K562 (cell line): ENCODE results near the gene TMIGD3. TPM values are rescaled to one million over a fixed set of nuclear protein-coding genes. Genes with fewer than 3 reads are reported as not detected.

ENCODE experiments used
- HLTF ChIP-seq: fragments of 450-650 bp; IDR thresholded peaks from 2 replicates; pipeline ENCODE4 v1.6.1; 2016
- POLR2G ChIP-seq: fragments of 200-400 bp; formaldehyde crosslinking; IDR thresholded peaks from 2 replicates; pipeline ENCODE4 v1.6.1; 2017; ENCODE audit warnings: low read depth, mild to moderate bottlenecking, antibody characterized with exemption, low read length, moderate library complexity
- polyA plus RNA-seq, 8 experiments: library from polyadenylated mRNA; depleted of rRNA in 4 of 8; stranded (reverse) in 5 of 8; unstranded in 3 of 8; fragments of >200 nt; fragmentation: Nextera tagmentation in 2 of 8; fragmentation: Illumina TruSeq in 1 of 8; extraction: Ambion mirVana in 2 of 8; extraction: Trizol in 1 of 8; gene quantifications; 2 replicates each; pipeline versions ENCODE4 v1.2.1 to v1.2.3, GENCODE V29; 2011 to 2014; ENCODE audit warnings: inconsistent platforms in 1 of 8, missing spikeins in 1 of 8
- total RNA-seq, 7 experiments: library from RNA; depleted of rRNA in 6 of 7; stranded (reverse); fragments of >200 nt in 6 of 7; fragmentation: Illumina TruSeq in 2 of 7; extraction: Trizol in 2 of 7; gene quantifications; 2 replicates each; pipeline versions ENCODE4 v1.2.1 to v1.2.3, GENCODE V29; 2011 to 2021; ENCODE audit warnings: low replicate concordance in 1 of 7
- TF ChIP-seq, protein P1 (sequence below): fragments of 250-450 bp; sonication (Bioruptor Pico); IDR thresholded peaks from 2 replicates; pipeline ENCODE4 v1.4.0; 2020; ENCODE audit warnings: mild to moderate bottlenecking, moderate library complexity, borderline replicate concordance
- TF ChIP-seq, protein P2 (sequence below), 2 experiments: IDR thresholded peaks in 1 of 2; conservative IDR thresholded peaks in 1 of 2; 2 replicates each; pipeline ENCODE4 v1.6.1; 2016; ENCODE audit warnings: low read depth in 2 of 2, mild to moderate bottlenecking in 1 of 2, missing compliant biosample characterization in 1 of 2, missing genetic modification characterization in 1 of 2, moderate library complexity in 1 of 2
- TF ChIP-seq, protein P3 (sequence below): fragments of 450-650 bp; IDR thresholded peaks from 2 replicates; pipeline ENCODE4 v1.6.1; 2018; ENCODE audit warnings: mild to moderate bottlenecking, low read depth; ENCODE audit not compliant: partially characterized antibody

TMIGD3 gene
- total and polyA plus RNA-seq, 9 of the 15 experiments (the other 6 are each of a cell fraction or from before 2014, with no cell fraction given): 0.11 to 0.13 (median 0.11) TPM; not detected in 6

DNA sequence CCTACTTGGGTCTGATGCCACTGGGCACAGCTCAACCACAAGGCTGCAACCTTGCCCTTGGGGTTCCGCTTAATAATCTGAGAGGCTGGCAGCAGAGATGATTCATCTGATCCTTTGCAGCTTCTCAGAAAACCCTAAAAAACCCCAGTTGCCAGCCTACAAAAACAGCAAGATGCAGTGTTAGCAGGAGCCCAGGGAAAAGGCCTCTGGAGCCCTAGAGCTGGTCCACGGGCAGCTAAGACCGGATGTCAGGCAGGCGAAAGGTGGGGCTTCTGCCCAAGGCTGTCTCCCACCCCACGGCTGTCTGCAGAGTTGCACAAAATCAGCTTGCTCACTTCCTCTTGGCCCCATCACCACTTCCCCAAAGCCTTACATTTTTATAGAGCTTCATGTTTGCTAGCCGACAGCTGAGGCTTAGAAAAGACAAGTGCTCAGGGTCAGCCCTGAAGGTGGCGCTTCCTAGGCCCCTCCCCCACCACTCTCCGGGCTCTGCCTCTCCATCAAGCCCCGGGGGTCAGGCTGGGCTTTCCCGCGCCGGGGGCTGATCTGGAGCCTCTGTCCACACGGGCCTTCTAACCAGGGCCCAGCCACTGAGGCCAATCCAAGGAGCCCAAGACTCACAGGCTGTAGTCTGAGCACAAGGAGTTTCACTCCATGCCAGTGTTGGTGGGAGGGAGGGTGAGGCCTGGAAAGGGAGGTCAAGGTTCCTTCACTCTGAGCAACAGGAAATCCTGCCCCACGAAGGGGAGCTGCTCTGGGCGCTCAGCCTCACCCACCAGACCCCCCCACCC is 4.2 kb upstream of the TMIGD3 start (continued):
- TF ChIP-seq, protein P1, sequence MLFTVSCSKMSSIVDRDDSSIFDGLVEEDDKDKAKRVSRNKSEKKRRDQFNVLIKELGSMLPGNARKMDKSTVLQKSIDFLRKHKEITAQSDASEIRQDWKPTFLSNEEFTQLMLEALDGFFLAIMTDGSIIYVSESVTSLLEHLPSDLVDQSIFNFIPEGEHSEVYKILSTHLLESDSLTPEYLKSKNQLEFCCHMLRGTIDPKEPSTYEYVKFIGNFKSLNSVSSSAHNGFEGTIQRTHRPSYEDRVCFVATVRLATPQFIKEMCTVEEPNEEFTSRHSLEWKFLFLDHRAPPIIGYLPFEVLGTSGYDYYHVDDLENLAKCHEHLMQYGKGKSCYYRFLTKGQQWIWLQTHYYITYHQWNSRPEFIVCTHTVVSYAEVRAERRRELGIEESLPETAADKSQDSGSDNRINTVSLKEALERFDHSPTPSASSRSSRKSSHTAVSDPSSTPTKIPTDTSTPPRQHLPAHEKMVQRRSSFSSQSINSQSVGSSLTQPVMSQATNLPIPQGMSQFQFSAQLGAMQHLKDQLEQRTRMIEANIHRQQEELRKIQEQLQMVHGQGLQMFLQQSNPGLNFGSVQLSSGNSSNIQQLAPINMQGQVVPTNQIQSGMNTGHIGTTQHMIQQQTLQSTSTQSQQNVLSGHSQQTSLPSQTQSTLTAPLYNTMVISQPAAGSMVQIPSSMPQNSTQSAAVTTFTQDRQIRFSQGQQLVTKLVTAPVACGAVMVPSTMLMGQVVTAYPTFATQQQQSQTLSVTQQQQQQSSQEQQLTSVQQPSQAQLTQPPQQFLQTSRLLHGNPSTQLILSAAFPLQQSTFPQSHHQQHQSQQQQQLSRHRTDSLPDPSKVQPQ: no peak
- TF ChIP-seq POLR2G (peak; percentile 85), HLTF (no peak)
- TF ChIP-seq, protein P2, sequence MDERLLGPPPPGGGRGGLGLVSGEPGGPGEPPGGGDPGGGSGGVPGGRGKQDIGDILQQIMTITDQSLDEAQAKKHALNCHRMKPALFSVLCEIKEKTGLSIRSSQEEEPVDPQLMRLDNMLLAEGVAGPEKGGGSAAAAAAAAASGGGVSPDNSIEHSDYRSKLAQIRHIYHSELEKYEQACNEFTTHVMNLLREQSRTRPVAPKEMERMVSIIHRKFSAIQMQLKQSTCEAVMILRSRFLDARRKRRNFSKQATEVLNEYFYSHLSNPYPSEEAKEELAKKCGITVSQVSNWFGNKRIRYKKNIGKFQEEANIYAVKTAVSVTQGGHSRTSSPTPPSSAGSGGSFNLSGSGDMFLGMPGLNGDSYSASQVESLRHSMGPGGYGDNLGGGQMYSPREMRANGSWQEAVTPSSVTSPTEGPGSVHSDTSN (CRISPR knock-in tag; IDR thresholded peaks at IDR 0.05; ENCODE audit: low read depth): no peak
- TF ChIP-seq, protein P2 (tag; conservative IDR thresholded peaks at IDR 0.05; ENCODE audit: low read depth): no peak
- TF ChIP-seq, protein P3, sequence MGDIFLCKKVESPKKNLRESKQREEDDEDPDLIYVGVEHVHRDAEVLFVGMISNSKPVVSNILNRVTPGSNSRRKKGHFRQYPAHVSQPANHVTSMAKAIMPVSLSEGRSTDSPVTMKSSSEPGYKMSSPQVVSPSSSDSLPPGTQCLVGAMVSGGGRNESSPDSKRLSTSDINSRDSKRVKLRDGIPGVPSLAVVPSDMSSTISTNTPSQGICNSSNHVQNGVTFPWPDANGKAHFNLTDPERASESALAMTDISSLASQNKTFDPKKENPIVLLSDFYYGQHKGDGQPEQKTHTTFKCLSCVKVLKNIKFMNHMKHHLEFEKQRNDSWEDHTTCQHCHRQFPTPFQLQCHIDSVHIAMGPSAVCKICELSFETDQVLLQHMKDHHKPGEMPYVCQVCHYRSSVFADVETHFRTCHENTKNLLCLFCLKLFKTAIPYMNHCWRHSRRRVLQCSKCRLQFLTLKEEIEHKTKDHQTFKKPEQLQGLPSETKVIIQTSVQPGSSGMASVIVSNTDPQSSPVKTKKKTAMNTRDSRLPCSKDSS: no peak
- TF ChIP-seq, all 486 proteins: peak for 114
